Neural cell (in vitro differentiated cells): ENCODE data around the gene GREM1. TPM values are rescaled to one million over a fixed set of nuclear protein-coding genes. Genes with fewer than 3 reads are reported as not detected.

Experiments
- H2AFZ ChIP-seq: fragments of 200-600, 300-800 bp; sonication (generic), shearing (Covaris generic); 2 replicates; pipeline ENCODE4 v1.6.0; 2014; ENCODE audit warnings: low read depth, mild to moderate bottlenecking, antibody characterized with exemption, low read length, moderate library complexity
- H3F3A ChIP-seq: fragments of 200-600 bp; shearing (Covaris generic); 2 replicates; pipeline ENCODE4 v1.6.1; 2016; ENCODE audit warnings: mild to moderate bottlenecking, moderate library complexity, mixed read lengths, antibody characterized with exemption, low read length; ENCODE audit not compliant: insufficient read depth, poor library complexity, severe bottlenecking
- H3K27ac ChIP-seq: fragments of 200-600, 300-800 bp; sonication (generic), shearing (Covaris generic); 2 replicates; pipeline ENCODE4 v1.5.1; 2014; ENCODE audit warnings: mild to moderate bottlenecking, low read length, moderate library complexity
- H3K27me3 ChIP-seq: fragments of 300-800, 200-600 bp; sonication (generic), shearing (Covaris generic); 2 replicates; pipeline ENCODE4 v1.6.0; 2014; ENCODE audit warnings: mild to moderate bottlenecking, low read depth, low read length, moderate library complexity; ENCODE audit not compliant: insufficient read depth
- H3K36me3 ChIP-seq: fragments of 300-800, 200-600 bp; sonication (generic), shearing (Covaris generic); 2 replicates; pipeline ENCODE4 v1.5.1; 2014; ENCODE audit warnings: mild to moderate bottlenecking, antibody characterized with exemption, low read length, moderate library complexity; ENCODE audit not compliant: insufficient read depth
- H3K4me2 ChIP-seq: fragments of 300-800, 200-600 bp; sonication (generic), shearing (Covaris generic); 2 replicates; pipeline ENCODE4 v1.6.0; 2014; ENCODE audit warnings: mild to moderate bottlenecking, low read length
- H3K4me3 ChIP-seq: fragments of 300-800, 200-600 bp; sonication (generic), shearing (Covaris generic); 2 replicates; pipeline ENCODE4 v1.5.1; 2014; ENCODE audit warnings: mild to moderate bottlenecking, low read length, moderate library complexity
- H3K79me2 ChIP-seq: fragments of 200-600 bp; shearing (Covaris generic); replicated peaks from 2 replicates; pipeline ENCODE4 v1.6.0; 2014; ENCODE audit warnings: mild to moderate bottlenecking, low read length, moderate library complexity; ENCODE audit not compliant: insufficient read depth
- H3K9ac ChIP-seq: fragments of 300-800, 200-600 bp; sonication (generic), shearing (Covaris generic); 2 replicates; pipeline ENCODE4 v1.6.1; 2016; ENCODE audit warnings: mild to moderate bottlenecking, low read length, mixed read lengths
- H3K9me2 ChIP-seq: fragments of 200-600 bp; shearing (Covaris generic); 2 replicates; pipeline ENCODE4 v1.6.1; 2016; ENCODE audit warnings: mild to moderate bottlenecking, low read length, mixed read lengths; ENCODE audit not compliant: insufficient read depth
- H3K9me3 ChIP-seq: fragments of 200-600, 300-800 bp; sonication (generic), shearing (Covaris generic); 2 replicates; pipeline ENCODE4 v1.6.1; 2016; ENCODE audit warnings: mild to moderate bottlenecking, mixed run types, low read length, moderate library complexity, mixed read lengths
- H4K20me1 ChIP-seq: fragments of 200-600 bp; shearing (Covaris generic); 2 replicates; pipeline ENCODE4 v1.6.1; 2016; ENCODE audit warnings: mild to moderate bottlenecking, mixed run types; ENCODE audit not compliant: insufficient read depth
- EP300 ChIP-seq: fragments of 450-650 bp; conservative IDR thresholded peaks from 2 replicates; pipeline ENCODE4 v1.6.1; 2014; ENCODE audit warnings: antibody characterized with exemption, mild to moderate bottlenecking, moderate library complexity; ENCODE audit not compliant: poor library complexity, severe bottlenecking
- EZH2 ChIP-seq: fragments of 200-600, 300-800 bp; shearing (Covaris generic), sonication (generic); IDR thresholded peaks from 2 replicates; pipeline ENCODE4 v1.6.1; 2014; ENCODE audit warnings: antibody characterized with exemption, low read length, borderline replicate concordance, mild to moderate bottlenecking; ENCODE audit not compliant: insufficient read depth, poor library complexity, severe bottlenecking
- MXI1 ChIP-seq: fragments of 450-650 bp; conservative IDR thresholded peaks from 2 replicates; pipeline ENCODE4 v1.6.1; 2014; ENCODE audit warnings: antibody characterized with exemption, mild to moderate bottlenecking; ENCODE audit not compliant: poor library complexity, severe bottlenecking
- POLR2AphosphoS5 ChIP-seq: IDR thresholded peaks from 2 replicates; pipeline ENCODE4 v1.6.1; 2012
- RAD21 ChIP-seq: fragments of 450-650 bp; conservative IDR thresholded peaks from 2 replicates; pipeline ENCODE4 v1.6.1; 2014; ENCODE audit warnings: antibody characterized with exemption, mild to moderate bottlenecking, moderate library complexity
- SMC3 ChIP-seq: fragments of 450-650 bp; conservative IDR thresholded peaks from 2 replicates; pipeline ENCODE4 v1.6.1; 2014; ENCODE audit warnings: antibody characterized with exemption, mild to moderate bottlenecking, moderate library complexity; ENCODE audit not compliant: poor library complexity
- TAF1 ChIP-seq: IDR thresholded peaks from 2 replicates; pipeline ENCODE4 v1.6.1; 2012; ENCODE audit warnings: low read depth
- polyA plus RNA-seq: library from polyadenylated mRNA; depleted of rRNA; stranded (reverse); fragments of >200 nt; gene quantifications from 2 replicates; pipeline ENCODE4 v1.2.3, GENCODE V29; 2014
- TF ChIP-seq, protein P1 (sequence below): IDR thresholded peaks from 2 replicates; pipeline ENCODE4 v1.6.1; 2012; ENCODE audit warnings: borderline replicate concordance
- TF ChIP-seq, protein P2 (sequence below): fragments of 450-650 bp; IDR thresholded peaks from 2 replicates; pipeline ENCODE4 v1.5.1; 2014; ENCODE audit warnings: antibody characterized with exemption, mild to moderate bottlenecking, moderate library complexity; ENCODE audit not compliant: poor library complexity, severe bottlenecking

GREM1 gene
- polyA plus RNA-seq, 1 donor from 2014 or later: 0.16 TPM

DNA sequence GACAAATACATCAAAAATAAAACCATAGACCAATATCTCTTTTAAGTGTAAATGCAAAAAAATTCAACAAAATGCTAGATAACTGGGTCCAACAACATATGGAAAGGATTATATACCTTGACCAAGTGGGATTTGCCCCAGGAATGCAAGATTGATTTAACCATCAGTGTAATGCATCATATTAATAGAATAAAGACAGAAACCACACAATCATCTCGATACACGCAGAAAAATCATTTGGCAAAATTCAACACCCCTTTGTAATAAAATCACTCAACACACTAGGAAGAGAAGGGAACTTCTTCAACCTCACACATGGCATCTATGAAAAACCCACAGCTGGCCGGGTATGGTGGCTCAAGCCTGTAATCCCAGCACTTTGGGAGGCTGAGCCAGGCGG lies 19.5 kb downstream of the GREM1 start:
- no peaks in the 10 kb centered on the region for H3K36me3 ChIP-seq
- H3K27ac ChIP-seq: no peak overlapping the region
- no peaks in the 10 kb centered on the region for H3F3A ChIP-seq
- no peak overlapping the region for H3K9ac ChIP-seq
- no peak overlapping the region for H2AFZ ChIP-seq
- H4K20me1 ChIP-seq: no peaks in the 10 kb centered on the region
- no peak overlapping the region for H3K4me2 ChIP-seq
- H3K9me3 ChIP-seq: peaks cover 4% of the 10 kb centered on the region
- H3K4me3 ChIP-seq: no peak overlapping the region
- no peak for TF ChIP-seq EP300
- no peak for TF ChIP-seq RAD21
- no peaks in the 10 kb centered on the region for H3K79me2 ChIP-seq
- no peaks in the 10 kb centered on the region for H3K27me3 ChIP-seq
- H3K9me2 ChIP-seq: no peaks in the 10 kb centered on the region

DNA sequence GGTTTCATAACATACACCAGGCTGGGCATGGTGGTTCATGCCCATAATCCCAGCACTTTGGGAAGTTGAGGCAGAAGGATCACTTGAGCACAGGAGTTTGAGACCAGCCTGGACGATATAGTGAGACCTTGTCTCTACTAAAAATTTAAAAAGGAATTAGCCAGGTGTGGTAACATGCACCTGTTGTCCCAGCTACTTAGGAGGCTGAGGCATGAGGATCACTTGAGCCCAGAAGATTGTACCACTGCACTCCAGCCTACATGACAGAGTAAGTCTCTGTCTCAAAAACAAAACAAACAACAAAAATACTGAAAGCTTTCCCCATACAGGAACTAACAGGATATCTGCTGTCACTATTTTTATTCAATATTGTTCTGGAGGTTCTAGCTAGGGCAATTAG lies 20.9 kb downstream of the GREM1 start:
- H3K79me2 ChIP-seq: no peaks in the 10 kb centered on the region
- no peak overlapping the region for H2AFZ ChIP-seq
- no peak overlapping the region for H3K4me3 ChIP-seq
- H4K20me1 ChIP-seq: no peaks in the 10 kb centered on the region
- TF ChIP-seq EP300 (no peak), POLR2AphosphoS5 (no peak), MXI1 (no peak), TAF1 (no peak), RAD21 (no peak)
- TF ChIP-seq, protein P1, sequence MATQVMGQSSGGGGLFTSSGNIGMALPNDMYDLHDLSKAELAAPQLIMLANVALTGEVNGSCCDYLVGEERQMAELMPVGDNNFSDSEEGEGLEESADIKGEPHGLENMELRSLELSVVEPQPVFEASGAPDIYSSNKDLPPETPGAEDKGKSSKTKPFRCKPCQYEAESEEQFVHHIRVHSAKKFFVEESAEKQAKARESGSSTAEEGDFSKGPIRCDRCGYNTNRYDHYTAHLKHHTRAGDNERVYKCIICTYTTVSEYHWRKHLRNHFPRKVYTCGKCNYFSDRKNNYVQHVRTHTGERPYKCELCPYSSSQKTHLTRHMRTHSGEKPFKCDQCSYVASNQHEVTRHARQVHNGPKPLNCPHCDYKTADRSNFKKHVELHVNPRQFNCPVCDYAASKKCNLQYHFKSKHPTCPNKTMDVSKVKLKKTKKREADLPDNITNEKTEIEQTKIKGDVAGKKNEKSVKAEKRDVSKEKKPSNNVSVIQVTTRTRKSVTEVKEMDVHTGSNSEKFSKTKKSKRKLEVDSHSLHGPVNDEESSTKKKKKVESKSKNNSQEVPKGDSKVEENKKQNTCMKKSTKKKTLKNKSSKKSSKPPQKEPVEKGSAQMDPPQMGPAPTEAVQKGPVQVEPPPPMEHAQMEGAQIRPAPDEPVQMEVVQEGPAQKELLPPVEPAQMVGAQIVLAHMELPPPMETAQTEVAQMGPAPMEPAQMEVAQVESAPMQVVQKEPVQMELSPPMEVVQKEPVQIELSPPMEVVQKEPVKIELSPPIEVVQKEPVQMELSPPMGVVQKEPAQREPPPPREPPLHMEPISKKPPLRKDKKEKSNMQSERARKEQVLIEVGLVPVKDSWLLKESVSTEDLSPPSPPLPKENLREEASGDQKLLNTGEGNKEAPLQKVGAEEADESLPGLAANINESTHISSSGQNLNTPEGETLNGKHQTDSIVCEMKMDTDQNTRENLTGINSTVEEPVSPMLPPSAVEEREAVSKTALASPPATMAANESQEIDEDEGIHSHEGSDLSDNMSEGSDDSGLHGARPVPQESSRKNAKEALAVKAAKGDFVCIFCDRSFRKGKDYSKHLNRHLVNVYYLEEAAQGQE: no peak
- peaks cover 4% of the 10 kb centered on the region for H3K9me3 ChIP-seq
- no peaks in the 10 kb centered on the region for H3K27me3 ChIP-seq
- no peaks in the 10 kb centered on the region for H3K36me3 ChIP-seq
- no peak overlapping the region for H3K27ac ChIP-seq
- no peak overlapping the region for H3K4me2 ChIP-seq
- no peaks in the 10 kb centered on the region for H3F3A ChIP-seq
- no peak overlapping the region for H3K9ac ChIP-seq
- H3K9me2 ChIP-seq: no peaks in the 10 kb centered on the region

DNA sequence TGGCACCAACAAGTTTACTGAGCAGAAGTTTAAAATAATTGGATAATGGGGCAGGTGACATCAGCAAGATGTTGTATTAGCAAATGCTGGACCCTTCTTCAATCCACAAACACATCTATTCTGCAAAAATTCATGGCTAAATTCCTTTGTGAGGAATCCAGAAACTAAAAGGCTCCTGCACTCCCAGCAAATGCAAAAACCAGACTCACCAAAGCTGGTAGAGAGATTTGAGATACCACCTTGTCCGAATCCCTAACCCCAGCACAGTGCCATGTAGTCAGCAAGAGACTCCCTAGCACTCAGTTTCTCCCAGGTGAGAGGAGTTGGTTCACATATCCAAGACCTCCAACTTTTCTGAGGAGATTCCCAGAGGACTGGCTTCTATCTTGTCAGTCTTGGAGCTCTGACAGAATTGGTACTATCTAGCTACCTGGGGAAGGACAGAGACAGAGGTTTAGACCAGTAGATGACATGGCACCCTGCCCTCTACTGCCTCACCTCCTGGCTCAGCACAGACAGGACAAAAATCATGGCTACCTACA lies 21.8 kb downstream of the GREM1 start:
- no peak for TF ChIP-seq SMC3
- no peak for TF ChIP-seq RAD21
- no peak for TF ChIP-seq POLR2AphosphoS5
- no peak for TF ChIP-seq EZH2
- TF ChIP-seq EP300: no peak
- no peak for TF ChIP-seq MXI1
- TF ChIP-seq TAF1: no peak
- TF ChIP-seq, protein P1: no peak
- TF ChIP-seq, protein P2, sequence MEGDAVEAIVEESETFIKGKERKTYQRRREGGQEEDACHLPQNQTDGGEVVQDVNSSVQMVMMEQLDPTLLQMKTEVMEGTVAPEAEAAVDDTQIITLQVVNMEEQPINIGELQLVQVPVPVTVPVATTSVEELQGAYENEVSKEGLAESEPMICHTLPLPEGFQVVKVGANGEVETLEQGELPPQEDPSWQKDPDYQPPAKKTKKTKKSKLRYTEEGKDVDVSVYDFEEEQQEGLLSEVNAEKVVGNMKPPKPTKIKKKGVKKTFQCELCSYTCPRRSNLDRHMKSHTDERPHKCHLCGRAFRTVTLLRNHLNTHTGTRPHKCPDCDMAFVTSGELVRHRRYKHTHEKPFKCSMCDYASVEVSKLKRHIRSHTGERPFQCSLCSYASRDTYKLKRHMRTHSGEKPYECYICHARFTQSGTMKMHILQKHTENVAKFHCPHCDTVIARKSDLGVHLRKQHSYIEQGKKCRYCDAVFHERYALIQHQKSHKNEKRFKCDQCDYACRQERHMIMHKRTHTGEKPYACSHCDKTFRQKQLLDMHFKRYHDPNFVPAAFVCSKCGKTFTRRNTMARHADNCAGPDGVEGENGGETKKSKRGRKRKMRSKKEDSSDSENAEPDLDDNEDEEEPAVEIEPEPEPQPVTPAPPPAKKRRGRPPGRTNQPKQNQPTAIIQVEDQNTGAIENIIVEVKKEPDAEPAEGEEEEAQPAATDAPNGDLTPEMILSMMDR: no peak
- Histone ChIP-seq H3K9me3 (peaks cover 4% of the 10 kb centered on the region), H3K4me2 (no peak overlapping the region)

More for the DNA sequence above, 21.8 kb downstream of the GREM1 start:
- H3K27me3 ChIP-seq: no peaks in the 10 kb centered on the region
- no peaks in the 10 kb centered on the region for H3K36me3 ChIP-seq
- no peak overlapping the region for H3K4me3 ChIP-seq
- H3K9me2 ChIP-seq: no peaks in the 10 kb centered on the region
- no peaks in the 10 kb centered on the region for H3F3A ChIP-seq
- H3K27ac ChIP-seq: no peak overlapping the region
- H3K9ac ChIP-seq: no peak overlapping the region
- H3K79me2 ChIP-seq: no peaks in the 10 kb centered on the region
- H2AFZ ChIP-seq: no peak overlapping the region
- no peaks in the 10 kb centered on the region for H4K20me1 ChIP-seq
